Ishikawa (cell line): ENCODE measurements around the gene EFHD2.
A peak's percentile ranks its signal among the peaks of the same experiment; 100 is the strongest.

Experiments used
- CEBPB ChIP-seq: IDR thresholded peaks from 2 replicates; pipeline ENCODE4 v1.6.1; 2012
- CREB1 ChIP-seq: IDR thresholded peaks from 2 replicates; pipeline ENCODE4 v1.6.1; 2012; ENCODE audit warnings: low read depth
- EGR1 ChIP-seq: IDR thresholded peaks from 2 replicates; pipeline ENCODE4 v1.6.1; 2012
- EP300 ChIP-seq: IDR thresholded peaks from 2 replicates; pipeline ENCODE4 v1.6.1; 2012; ENCODE audit warnings: borderline replicate concordance
- FOXM1 ChIP-seq: IDR thresholded peaks from 2 replicates; pipeline ENCODE4 v1.6.1; 2012; ENCODE audit warnings: low read depth, borderline replicate concordance
- MAX ChIP-seq: IDR thresholded peaks from 2 replicates; pipeline ENCODE4 v1.6.1; 2012
- NFIC ChIP-seq: IDR thresholded peaks from 2 replicates; pipeline ENCODE4 v1.6.1; 2012
- RAD21 ChIP-seq: IDR thresholded peaks from 2 replicates; pipeline ENCODE4 v1.6.1; 2012; ENCODE audit warnings: low read depth
- REST ChIP-seq: IDR thresholded peaks from 2 replicates; pipeline ENCODE4 v1.6.1; 2012; ENCODE audit warnings: low read depth, mild to moderate bottlenecking
- TAF1 ChIP-seq: IDR thresholded peaks from 2 replicates; pipeline ENCODE4 v1.6.1; 2012; ENCODE audit warnings: low read depth, mild to moderate bottlenecking
- TCF12 ChIP-seq: IDR thresholded peaks from 2 replicates; pipeline ENCODE4 v1.6.1; 2012; ENCODE audit warnings: low read depth
- TEAD4 ChIP-seq: IDR thresholded peaks from 2 replicates; pipeline ENCODE4 v1.6.1; 2012
- USF1 ChIP-seq: IDR thresholded peaks from 2 replicates; pipeline ENCODE4 v1.6.1; 2012
- YY1 ChIP-seq: IDR thresholded peaks from 2 replicates; pipeline ENCODE4 v1.6.1; 2012; ENCODE audit warnings: low read depth
- ZBTB7A ChIP-seq: IDR thresholded peaks from 2 replicates; pipeline ENCODE4 v1.6.1; 2012; ENCODE audit warnings: low read depth

Gene EFHD2

GRCh38 chr1:15393475-15394257, 16.0 kb upstream of the EFHD2 start:
- TF ChIP-seq TCF12, result no peak
- TF ChIP-seq RAD21, result no peak
- no peak for TF ChIP-seq CEBPB
- no peak for TF ChIP-seq ZBTB7A
- no peak for TF ChIP-seq YY1
- no peak for TF ChIP-seq EGR1
- TF ChIP-seq REST, result no peak
- no peak for TF ChIP-seq FOXM1
- no peak for TF ChIP-seq MAX
- TF ChIP-seq CREB1, result no peak
- no peak for TF ChIP-seq NFIC
- TF ChIP-seq USF1, result no peak
- TF ChIP-seq TEAD4, result no peak
- no peak for TF ChIP-seq TAF1
- TF ChIP-seq EP300, result no peak

- TF ChIP-seq MAX, result no peak
- TF ChIP-seq NFIC, result no peak
- no peak for TF ChIP-seq REST
- TF ChIP-seq EP300, result no peak
- TF ChIP-seq RAD21, result no peak
- TF ChIP-seq ZBTB7A, result no peak
- no peak for TF ChIP-seq TAF1
- no peak for TF ChIP-seq CREB1
- TF ChIP-seq CEBPB, result no peak
Observed at GRCh38 chr1:15394258-15394690, 15.4 kb upstream of the EFHD2 start.

GRCh38 chr1:15397236-15397635, 12.5 kb upstream of the EFHD2 start:
- TF ChIP-seq YY1 (no peak), NFIC (no peak), CREB1 (no peak), EP300 (no peak), EGR1 (no peak), RAD21 (no peak), TAF1 (no peak), MAX (no peak)

GRCh38 chr1:15399710-15400109, 10.0 kb upstream of the EFHD2 start:
- TF ChIP-seq EGR1 (no peak), ZBTB7A (no peak), USF1 (no peak), TAF1 (no peak), FOXM1 (no peak), EP300 (no peak), TCF12 (no peak), TEAD4 (no peak), CREB1 (no peak)

- TF ChIP-seq TCF12 (peak; percentile 88), ZBTB7A (no peak), FOXM1 (no peak), CREB1 (no peak), MAX (peak; percentile 64; the same call in 1 of the 2 replicates), TAF1 (no peak), EP300 (peak; percentile 69; the same call in 1 of the 2 replicates), CEBPB (peak; percentile 52; the same call in 1 of the 2 replicates), YY1 (no peak), REST (no peak), EGR1 (no peak), TEAD4 (no peak), NFIC (peak; percentile 90), RAD21 (no peak), USF1 (peak; percentile 20; the same call in 1 of the 2 replicates)
Observed at GRCh38 chr1:15400627-15401026, 9.1 kb upstream of the EFHD2 start.
